GM18526 (cell line): Measurements from ENCODE around the gene UNC13D.

Experiments
- POLR2A ChIP-seq: IDR thresholded peaks from 3 replicates; pipeline ENCODE4 v1.6.1; 2011; ENCODE audit not compliant: insufficient read length; ENCODE audit errors: extremely low read depth

UNC13D gene

GRCh38 chr17:75829747-75830146 lies 14.5 kb downstream of the UNC13D start:
- TF ChIP-seq POLR2A: no peak

GRCh38 chr17:75828741-75829140 lies 15.5 kb downstream of the UNC13D start:
- TF ChIP-seq POLR2A: no peak

- TF ChIP-seq POLR2A: no peak
Observed at GRCh38 chr17:75828076-75828400, 16.2 kb downstream of the UNC13D start.

- no peak for TF ChIP-seq POLR2A
Observed at GRCh38 chr17:75827308-75828075, 16.7 kb downstream of the UNC13D start.

GRCh38 chr17:75826561-75827307 lies 17.5 kb downstream of the UNC13D start:
- no peak for TF ChIP-seq POLR2A

GRCh38 chr17:75825748-75826370 lies 18.3 kb downstream of the UNC13D start:
- no peak for TF ChIP-seq POLR2A

- no peak for TF ChIP-seq POLR2A
Observed at GRCh38 chr17:75825149-75825552, 19.1 kb downstream of the UNC13D start.

- TF ChIP-seq POLR2A: no peak
Observed at GRCh38 chr17:75824666-75825065, 19.5 kb downstream of the UNC13D start.

- no peak for TF ChIP-seq POLR2A
Observed at GRCh38 chr17:75824050-75824552, 20.1 kb downstream of the UNC13D start.

- no peak for TF ChIP-seq POLR2A
Observed at GRCh38 chr17:75823257-75824041, 20.8 kb downstream of the UNC13D start.

GRCh38 chr17:75822800-75823166 lies 21.4 kb downstream of the UNC13D start:
- TF ChIP-seq POLR2A: no peak

GRCh38 chr17:75822119-75822799 lies 21.9 kb downstream of the UNC13D start:
- TF ChIP-seq POLR2A: no peak

- TF ChIP-seq POLR2A: no peak
Observed at GRCh38 chr17:75821552-75821951, 22.7 kb downstream of the UNC13D start.
